ENCODE measurements around the gene MED16. TPM values are rescaled to one million over a fixed set of nuclear protein-coding genes. Genes with fewer than 3 reads are reported as not detected.

Gene MED16
- total and polyA plus RNA-seq, 2 of the 13 experiments (the other 11 are each of a cell fraction or from before 2014, with no cell fraction given), result 13.3 to 14.8 TPM

DNA sequence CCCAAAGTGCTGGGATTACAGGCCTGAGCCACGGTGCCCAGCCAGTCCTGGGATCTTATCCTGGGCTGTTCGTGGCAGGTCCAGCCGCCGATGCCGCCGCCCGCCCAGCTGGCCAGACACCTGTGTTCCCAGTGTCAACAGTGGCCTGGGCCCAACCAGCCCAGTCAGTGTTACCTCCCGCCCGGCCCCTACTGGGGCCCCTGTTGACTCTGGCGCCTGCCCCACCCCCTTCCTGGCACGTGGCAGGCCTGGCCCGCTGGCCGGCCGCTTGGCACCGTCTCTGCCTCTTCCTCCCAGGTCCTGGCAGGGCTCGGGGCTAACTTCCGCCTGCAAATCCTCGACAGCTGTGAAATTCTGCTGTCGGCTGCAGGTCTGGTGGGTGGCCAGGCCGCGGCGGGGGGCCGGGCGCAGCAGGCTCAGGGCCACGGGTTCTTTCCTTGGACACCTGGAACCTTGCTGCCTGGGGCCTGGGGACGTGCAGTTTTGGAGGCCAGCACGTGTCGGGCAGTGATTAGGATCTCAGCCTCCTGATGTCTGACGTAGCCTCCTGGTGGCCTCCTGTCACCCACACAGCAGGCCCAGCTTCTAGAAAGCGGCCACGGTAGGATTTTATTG is 42.0 kb upstream of the MED16 start (continued):
- no peak for TF ChIP-seq AGO1 (IDR thresholded peaks at IDR 0.05; ENCODE audit: low read depth, low read length, poor library complexity, severe bottlenecking)
- TF ChIP-seq SKIL (CRISPR knock-in tag; IDR thresholded peaks at IDR 0.05; ENCODE audit: borderline replicate concordance), result peak; percentile 98
- TF ChIP-seq SMAD1 (CRISPR knock-in tag; IDR thresholded peaks at IDR 0.05; ENCODE audit: borderline replicate concordance, low read depth), result no peak
- peak; percentile 94 for TF ChIP-seq ZNF317 (CRISPR knock-in tag; IDR thresholded peaks at IDR 0.05)
- no peak for TF ChIP-seq NFIB (CRISPR knock-in tag; IDR thresholded peaks at IDR 0.05; ENCODE audit: borderline replicate concordance)
- TF ChIP-seq TGIF2 (CRISPR knock-in tag; IDR thresholded peaks at IDR 0.05), result peak; percentile 98
- TF ChIP-seq HMG20B (CRISPR knock-in tag; conservative IDR thresholded peaks at IDR 0.05), result peak; percentile 86
- TF ChIP-seq ZBTB1 (CRISPR knock-in tag; IDR thresholded peaks at IDR 0.05; ENCODE audit: borderline replicate concordance), result 0 out of 2 replicates have a peak, but pooled peaks have one; percentile 16
- TF ChIP-seq ZNF556 (CRISPR knock-in tag; IDR thresholded peaks at IDR 0.05; ENCODE audit: borderline replicate concordance), result peak; percentile 88; the same call in 1 of the 2 replicates
- TF ChIP-seq NFKBIZ (CRISPR knock-in tag; IDR thresholded peaks at IDR 0.05), result peak; percentile 82; the same call in 1 of the 2 replicates
- TF ChIP-seq ZNF275 (CRISPR knock-in tag; IDR thresholded peaks at IDR 0.05; ENCODE audit: borderline replicate concordance), result peak; percentile 87; the same call in 1 of the 2 replicates
- TF ChIP-seq ZNF503 (CRISPR knock-in tag; IDR thresholded peaks at IDR 0.05), result peak; percentile 96
- peak; percentile 92 for TF ChIP-seq RXRB (CRISPR knock-in tag; IDR thresholded peaks at IDR 0.05; ENCODE audit: borderline replicate concordance)
- no peak for TF ChIP-seq ZNF883 (CRISPR knock-in tag; IDR thresholded peaks at IDR 0.05; ENCODE audit: not compliant biosample characterization)
- no peak for TF ChIP-seq ASH2L (IDR thresholded peaks at IDR 0.05; ENCODE audit: insufficient read length, low read depth, low read length)
- TF ChIP-seq ZNF512 (CRISPR knock-in tag; IDR thresholded peaks at IDR 0.05), result no peak
- no peak for TF ChIP-seq NR3C1 (CRISPR knock-in tag; IDR thresholded peaks at IDR 0.05)
- TF ChIP-seq POGZ (CRISPR knock-in tag; IDR thresholded peaks at IDR 0.05), result peak; percentile 76
- peak; percentile 71; the same call in 1 of the 2 replicates for TF ChIP-seq ZNF430 (CRISPR knock-in tag; IDR thresholded peaks at IDR 0.05)
- TF ChIP-seq FOXK2 (IDR thresholded peaks at IDR 0.05), result peak; percentile 89
- no peak for TF ChIP-seq EHMT2 (IDR thresholded peaks at IDR 0.05; ENCODE audit: borderline replicate concordance, low read depth, low read length)
- TF ChIP-seq ZFP36L1 (CRISPR knock-in tag; IDR thresholded peaks at IDR 0.05), result peak; percentile 72; the same call in 1 of the 2 replicates
- peak; percentile 60; the same call in 1 of the 2 replicates for TF ChIP-seq REPIN1 (CRISPR knock-in tag; IDR thresholded peaks at IDR 0.05; ENCODE audit: borderline replicate concordance, low read depth)
